Tibial nerve (tissue), 4 donors: ENCODE measurements around the gene SRPK2.

Experiments used
- CTCF ChIP-seq, 5 experiments: fragments of 200-600 bp in 3 of 5; fragments of 450-650 bp in 2 of 5; sonication (generic) in 3 of 5; IDR thresholded peaks; one replicate each; pipeline ENCODE4 v1.5.1; 2016 to 2019; ENCODE audit warnings: antibody characterized with exemption in 5 of 5, mild to moderate bottlenecking in 3 of 5, moderate library complexity in 2 of 5
- EP300 ChIP-seq, 2 donors: sonication (generic); formaldehyde crosslinking; IDR thresholded peaks; one replicate each; pipeline ENCODE4 v1.6.1; 2017; ENCODE audit warnings: antibody characterized with exemption in 2 of 2, mild to moderate bottlenecking in 1 of 2
- POLR2A ChIP-seq, 2 donors: fragments of 450-650 bp; IDR thresholded peaks; one replicate each; pipeline ENCODE4 v1.6.1; 2017; ENCODE audit warnings: antibody characterized with exemption in 2 of 2, mild to moderate bottlenecking in 2 of 2, moderate library complexity in 2 of 2

GRCh38 chr7:105151152-105151551 is 237.6 kb downstream of the SRPK2 start:
- TF ChIP-seq CTCF (IDR thresholded peaks at IDR 0.05), result no peak
- TF ChIP-seq POLR2A (IDR thresholded peaks at IDR 0.05), result no peak
- TF ChIP-seq EP300 (IDR thresholded peaks at IDR 0.05), result no peak
